Thyroid gland (tissue), 4 donors: ENCODE measurements around the gene ZNF438. TPM values are rescaled to one million over a fixed set of nuclear protein-coding genes. Genes with fewer than 3 reads are reported as not detected.

ENCODE experiments used
- DNase-seq, 2 donors: peaks; one replicate each; pipeline ENCODE4 v3.0.0-alpha.2; 2019
- H3K27ac ChIP-seq, 3 donors: fragments of 200-600 bp; sonication (generic); 1 replicate in 2 of 3; 2 replicates in 1 of 3; pipeline ENCODE4 v1.5.1; 2016 to 2019; ENCODE audit warnings: mild to moderate bottlenecking in 1 of 3, moderate library complexity in 1 of 3
- H3K27me3 ChIP-seq: fragments of 200-600 bp; sonication (generic); one replicate; pipeline ENCODE4 v1.5.1; 2019
- H3K36me3 ChIP-seq, 2 donors: fragments of 200-600 bp; sonication (generic); one replicate each; pipeline ENCODE4 v1.5.1; 2016 to 2019
- H3K4me1 ChIP-seq, 2 donors: fragments of 200-600 bp; sonication (generic); one replicate each; pipeline ENCODE4 v1.5.1; 2017 to 2019
- H3K4me3 ChIP-seq, 3 donors: fragments of 200-600 bp; sonication (generic); replicated peaks in 1 of 3; 1 replicate in 2 of 3; 2 replicates in 1 of 3; pipeline ENCODE4 v1.5.1; 2016; ENCODE audit warnings: mild to moderate bottlenecking in 1 of 3
- H3K9me3 ChIP-seq: fragments of 200-600 bp; sonication (generic); one replicate; pipeline ENCODE4 v1.5.1; 2017
- CTCF ChIP-seq, 6 experiments: fragments of 200-600 bp in 3 of 6; fragments of 450-650 bp in 3 of 6; sonication (generic) in 3 of 6; IDR thresholded peaks; one replicate each; pipeline ENCODE4 v1.5.1; 2016 to 2019; ENCODE audit warnings: antibody characterized with exemption in 6 of 6, mild to moderate bottlenecking in 2 of 6, inconsistent platforms in 1 of 6, moderate library complexity in 1 of 6
- POLR2A ChIP-seq, 2 donors: fragments of 450-650 bp; IDR thresholded peaks; one replicate each; pipeline ENCODE4 v1.6.1; 2017; ENCODE audit warnings: antibody characterized with exemption in 2 of 2, mild to moderate bottlenecking in 2 of 2, moderate library complexity in 1 of 2
- WGBS, 2 donors: methylation state at CpG; one replicate each; pipeline ENCODE4 v1.1.5; 2017; 5-methylcytosine and 5-hydroxymethylcytosine counted together
- intact Hi-C: fragments of 100-400 bp; cut with DNase I; formaldehyde crosslinking; loops from one replicate; pipeline ENCODE4 v1.15.1; 2023
- total RNA-seq, 4 donors: library from RNA; depleted of rRNA; stranded (reverse); fragments of >200 nt; gene quantifications; one replicate each; pipeline ENCODE4 v1.2.3, GENCODE V29; 2016

Gene ZNF438
- total RNA-seq, 4 donors from 2014 or later = 19.2 to 21.8 (median 20.3) TPM

GRCh38 chr10:30846710-30847109, 185.0 kb downstream of the ZNF438 start:
- Histone ChIP-seq H3K36me3 (no peaks in the 10 kb centered on the region), H3K27ac (no peak overlapping the region), H3K4me3 (no peak overlapping the region), H3K27me3 (no peaks in the 10 kb centered on the region), H3K9me3 (no peaks in the 10 kb centered on the region), H3K4me1 (peaks cover 0 to 4% of the 10 kb centered on the region in 2 donors)
- 61% methylated on average over 3 of the region's 4 CpGs; no CpG with 5 or more reads in 1 of the 2 donors for WGBS, 2 donors
- intact Hi-C loops = no loop called here
- DNase-seq = no peak
- TF ChIP-seq CTCF (IDR thresholded peaks at IDR 0.05) = no peak

GRCh38 chr10:30842894-30843293, 188.8 kb downstream of the ZNF438 start:
- DNase-seq = no peak
- TF ChIP-seq POLR2A (IDR thresholded peaks at IDR 0.05) = no peak
- TF ChIP-seq CTCF (IDR thresholded peaks at IDR 0.05) = no peak
- 96 to 97% methylated on average over 5 of the region's 5 CpGs for WGBS, 2 donors
- H3K4me3 ChIP-seq = no peak overlapping the region
- H3K27ac ChIP-seq = no peak overlapping the region
- intact Hi-C loops = no loop called here
- no peaks in the 10 kb centered on the region for H3K9me3 ChIP-seq
- no peaks in the 10 kb centered on the region for H3K36me3 ChIP-seq
- no peaks in the 10 kb centered on the region for H3K27me3 ChIP-seq
- peaks cover 4 to 14% of the 10 kb centered on the region in 2 donors for H3K4me1 ChIP-seq

- no peak overlapping the region for H3K27ac ChIP-seq
- intact Hi-C loops = no loop called here
Observed at GRCh38 chr10:30842185-30842584, 189.5 kb downstream of the ZNF438 start.

GRCh38 chr10:30840395-30841050, 191.1 kb downstream of the ZNF438 start:
- intact Hi-C loops = no loop called here
- Histone ChIP-seq H3K9me3 (no peaks in the 10 kb centered on the region), H3K27me3 (no peaks in the 10 kb centered on the region), H3K4me3 (no peak overlapping the region), H3K27ac (no peak overlapping the region), H3K36me3 (no peaks in the 10 kb centered on the region), H3K4me1 (peaks cover 4 to 14% of the 10 kb centered on the region in 2 donors)
- 63 to 70% methylated on average over 6 of the region's 6 CpGs for WGBS, 2 donors
- TF ChIP-seq CTCF (IDR thresholded peaks at IDR 0.05) = no peak
- TF ChIP-seq POLR2A (IDR thresholded peaks at IDR 0.05) = no peak
- no peak for DNase-seq

More at GRCh38 chr10:30842185-30842584, 189.5 kb downstream of the ZNF438 start:
- no peak for TF ChIP-seq POLR2A (IDR thresholded peaks at IDR 0.05)
- no peak for TF ChIP-seq CTCF (IDR thresholded peaks at IDR 0.05)
- WGBS, 2 donors = 75 to 81% methylated on average over 1 of the region's 1 CpG
- Histone ChIP-seq H3K4me3 (no peak overlapping the region), H3K4me1 (peaks cover 4 to 14% of the 10 kb centered on the region in 2 donors), H3K27me3 (no peaks in the 10 kb centered on the region), H3K9me3 (no peaks in the 10 kb centered on the region), H3K36me3 (no peaks in the 10 kb centered on the region)
- DNase-seq = no peak

GRCh38 chr10:30839652-30840051, 192.0 kb downstream of the ZNF438 start:
- TF ChIP-seq POLR2A (IDR thresholded peaks at IDR 0.05) (no peak), CTCF (IDR thresholded peaks at IDR 0.05) (no peak)
- no peak for DNase-seq
- 64 to 70% methylated on average over 2 of the region's 2 CpGs for WGBS, 2 donors
- no peak overlapping the region for H3K4me3 ChIP-seq
- no peaks in the 10 kb centered on the region for H3K27me3 ChIP-seq
- H3K27ac ChIP-seq = no peak overlapping the region
- no peaks in the 10 kb centered on the region for H3K36me3 ChIP-seq
- intact Hi-C loops = no loop called here
- H3K4me1 ChIP-seq = peaks cover 4 to 14% of the 10 kb centered on the region in 2 donors
- H3K9me3 ChIP-seq = no peaks in the 10 kb centered on the region
